SHP77 treated with DMSO at 0.1 percent for 48 hours (cell line): ENCODE results near the gene GRIK4.
A peak's percentile ranks its signal among the peaks of the same experiment; 100 is the strongest.

Source experiments
- DNase-seq: peaks from one replicate; lab custom pipeline; 2025; lab: John Stamatoyannopoulos, UW

GRIK4 gene

GRCh38 chr11:120917559-120918239 is 406.2 kb downstream of the GRIK4 start:
- no peak for DNase-seq

- no peak for DNase-seq
These were observed 406.7 kb downstream of the GRIK4 start for GRCh38 chr11:120918257-120918656.

- no peak for DNase-seq
These were observed 407.5 kb downstream of the GRIK4 start for GRCh38 chr11:120919045-120919444.

GRCh38 chr11:120919566-120919965 is 408.0 kb downstream of the GRIK4 start:
- DNase-seq, result no peak

GRCh38 chr11:120923866-120924508 is 412.4 kb downstream of the GRIK4 start:
- no peak for DNase-seq

- DNase-seq, result no peak
These were observed 414.4 kb downstream of the GRIK4 start for GRCh38 chr11:120925944-120926343.

- no peak for DNase-seq
These were observed 417.1 kb downstream of the GRIK4 start for GRCh38 chr11:120928627-120929026.

- DNase-seq, result no peak
These were observed 417.5 kb downstream of the GRIK4 start for GRCh38 chr11:120929090-120929489.

- no peak for DNase-seq
These were observed 418.2 kb downstream of the GRIK4 start for GRCh38 chr11:120929664-120930154.

GRCh38 chr11:120931057-120931779 is 419.7 kb downstream of the GRIK4 start:
- no peak for DNase-seq

GRCh38 chr11:120932305-120932915 is 420.9 kb downstream of the GRIK4 start:
- DNase-seq, result no peak

- no peak for DNase-seq
These were observed 424.8 kb downstream of the GRIK4 start for GRCh38 chr11:120936356-120936755.

GRCh38 chr11:120937501-120937900 is 426.0 kb downstream of the GRIK4 start:
- no peak for DNase-seq

GRCh38 chr11:120938260-120938659 is 426.7 kb downstream of the GRIK4 start:
- DNase-seq, result no peak

- no peak for DNase-seq
These were observed 428.8 kb downstream of the GRIK4 start for GRCh38 chr11:120940160-120940848.

- DNase-seq, result no peak
These were observed 429.5 kb downstream of the GRIK4 start for GRCh38 chr11:120941000-120941399.

- DNase-seq, result no peak
These were observed 431.2 kb downstream of the GRIK4 start for GRCh38 chr11:120942701-120943100.

GRCh38 chr11:120945042-120945441 is 433.5 kb downstream of the GRIK4 start:
- no peak for DNase-seq

GRCh38 chr11:120950880-120951279 is 439.3 kb downstream of the GRIK4 start:
- DNase-seq, result no peak

- peak; percentile 38 for DNase-seq
These were observed 441.2 kb downstream of the GRIK4 start for GRCh38 chr11:120952461-120953434.

- no peak for DNase-seq
These were observed 442.8 kb downstream of the GRIK4 start for GRCh38 chr11:120954381-120954780.
